Measurements from ENCODE around the gene NPHP1.
"Not testable (repeated sequence)": the region's sequence is repeated elsewhere in the genome, so short reads cannot be mapped to it uniquely, and the experiment has no call there.

The NPHP1 gene

GRCh38 chr2:110190169-110190568 lies 14.6 kb downstream of the NPHP1 start:
- DNase-seq = not testable (repeated sequence)

- DNase-seq = no peak
Measured at GRCh38 chr2:110182449-110182848, 22.4 kb downstream of the NPHP1 start.

GRCh38 chr2:110180036-110180435 lies 24.8 kb downstream of the NPHP1 start:
- no peak for DNase-seq

GRCh38 chr2:110173523-110173922 lies 31.3 kb downstream of the NPHP1 start:
- DNase-seq = no peak

- DNase-seq = no peak
Measured at GRCh38 chr2:110172506-110172905, 32.3 kb downstream of the NPHP1 start.

GRCh38 chr2:110170102-110170501 lies 34.7 kb downstream of the NPHP1 start:
- DNase-seq = no peak

GRCh38 chr2:110167326-110168000 lies 37.4 kb downstream of the NPHP1 start:
- DNase-seq = no peak

GRCh38 chr2:110166266-110166665 lies 38.5 kb downstream of the NPHP1 start:
- DNase-seq = no peak

- peak in 1 of 2 experiments; percentile 28 for DNase-seq
Measured at GRCh38 chr2:110157153-110157793, 47.5 kb downstream of the NPHP1 start.

- DNase-seq = not testable (repeated sequence)
Measured at GRCh38 chr2:110154828-110155227, 50.0 kb downstream of the NPHP1 start.

- not testable (repeated sequence) for DNase-seq
Measured at GRCh38 chr2:110154188-110154587, 50.6 kb downstream of the NPHP1 start.

- no peak for DNase-seq
Measured at GRCh38 chr2:110153416-110153815, 51.4 kb downstream of the NPHP1 start.

- no peak for DNase-seq
Measured at GRCh38 chr2:110152943-110153342, 51.9 kb downstream of the NPHP1 start.

- DNase-seq = no peak
Measured at GRCh38 chr2:110149330-110150220, 55.2 kb downstream of the NPHP1 start.

- no peak for DNase-seq
Measured at GRCh38 chr2:110146945-110147332, 57.9 kb downstream of the NPHP1 start.

- no peak for DNase-seq
Measured at GRCh38 chr2:110146183-110146944, 58.4 kb downstream of the NPHP1 start.

GRCh38 chr2:110143982-110144381 lies 60.8 kb downstream of the NPHP1 start:
- no peak for DNase-seq

- no peak for DNase-seq
Measured at GRCh38 chr2:110140401-110140800, 64.4 kb downstream of the NPHP1 start.

- DNase-seq = no peak
Measured at GRCh38 chr2:110134025-110134424, 70.8 kb downstream of the NPHP1 start.

- no peak for DNase-seq
Measured at GRCh38 chr2:110131166-110131565, 73.6 kb downstream of the NPHP1 start.

- no peak for DNase-seq
Measured at GRCh38 chr2:110130757-110131156, 74.1 kb downstream of the NPHP1 start.

GRCh38 chr2:110126906-110127305 lies 77.9 kb downstream of the NPHP1 start:
- no peak for DNase-seq
